DMS153 treated with DMSO at 0.1 percent for 48 hours (cell line): ENCODE measurements around the gene HS3ST6.
"Not testable (repeated sequence)": the region's sequence is repeated elsewhere in the genome, so short reads cannot be mapped to it uniquely, and the experiment has no call there.

Experiments used
- DNase-seq: peaks from one replicate; lab custom pipeline; 2025; ENCODE audit not compliant: unreplicated experiment; lab: John Stamatoyannopoulos, UW

HS3ST6 gene

DNA sequence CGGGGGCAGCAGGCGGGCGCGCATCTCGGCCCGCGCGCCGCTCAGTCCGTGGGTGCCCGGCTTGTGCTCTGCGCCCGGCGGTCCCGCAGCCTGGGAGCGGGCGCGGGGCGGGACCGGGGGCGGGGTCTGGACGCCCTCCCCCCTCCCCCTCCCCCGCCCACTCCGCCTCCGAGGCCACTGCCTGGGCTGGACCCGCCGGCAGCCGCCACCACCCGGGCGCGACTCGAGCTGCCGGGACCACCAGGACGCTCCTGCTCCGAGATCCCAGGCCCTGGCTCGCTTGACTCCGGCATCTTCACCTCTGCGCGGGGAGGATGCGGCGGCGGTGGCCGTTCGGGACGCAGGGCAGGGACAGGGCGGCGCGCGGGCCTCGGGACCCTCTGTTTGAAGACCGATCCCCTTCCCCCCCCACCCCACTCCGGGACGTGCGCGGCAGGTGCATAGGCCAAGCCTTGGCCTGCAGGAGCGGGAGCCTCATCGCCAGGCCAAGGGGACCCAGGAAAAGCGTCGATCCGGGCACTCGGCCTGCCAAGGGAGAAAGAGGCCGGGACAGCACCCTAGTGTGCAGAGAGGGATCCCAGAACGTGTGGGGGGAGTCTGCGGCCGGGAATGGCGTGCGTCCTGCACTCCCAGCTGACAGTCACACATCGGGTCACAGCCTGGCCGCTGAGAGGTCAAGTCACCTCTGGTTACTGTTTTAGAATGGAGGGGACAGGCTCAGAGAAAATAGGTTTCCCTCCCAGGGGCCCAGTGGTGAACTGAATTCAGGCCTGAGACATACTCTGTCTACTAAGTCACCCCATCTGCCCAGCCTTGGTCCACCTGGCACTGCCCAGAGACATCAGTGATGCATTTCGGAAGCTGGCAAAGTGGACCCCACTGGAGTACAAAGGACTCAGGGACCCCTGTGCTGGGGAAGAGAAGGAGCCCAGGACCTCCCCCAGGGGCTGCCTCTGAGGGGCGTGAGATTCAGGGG is at the start of gene HS3ST6:
Gene HS3ST6, minus strand, starts transcription at position 65 of the 976 bp plus-strand sequence. CDS start 92 bp downstream, outside the sequence.
- DNase-seq = no peak

DNA sequence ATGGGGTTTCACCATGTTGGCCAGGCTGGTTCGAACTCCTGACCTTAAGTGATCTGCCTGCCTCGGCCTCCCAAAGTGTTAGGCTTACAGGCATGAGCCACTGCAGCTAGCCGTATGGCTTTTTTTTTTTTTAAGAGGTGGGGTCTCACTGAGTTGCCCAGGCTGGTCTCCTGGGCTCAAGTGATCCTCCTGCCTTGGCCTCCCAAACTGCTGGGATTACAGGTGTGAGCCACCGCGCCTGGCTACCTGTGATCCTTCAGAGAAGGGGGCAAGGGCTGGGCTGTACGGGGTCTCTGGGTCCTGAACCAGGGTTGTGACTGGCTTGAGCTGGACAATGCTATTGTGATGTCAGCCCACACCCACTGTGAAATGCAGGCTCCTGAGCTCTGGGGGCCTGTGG is 48.2 kb upstream of the HS3ST6 start, which contains the start of gene RNF151:
Gene RNF151, plus strand, starts transcription at position 397 of the 400 bp plus-strand sequence. CDS start 26 bp downstream, outside the sequence.
- DNase-seq = no peak

DNA sequence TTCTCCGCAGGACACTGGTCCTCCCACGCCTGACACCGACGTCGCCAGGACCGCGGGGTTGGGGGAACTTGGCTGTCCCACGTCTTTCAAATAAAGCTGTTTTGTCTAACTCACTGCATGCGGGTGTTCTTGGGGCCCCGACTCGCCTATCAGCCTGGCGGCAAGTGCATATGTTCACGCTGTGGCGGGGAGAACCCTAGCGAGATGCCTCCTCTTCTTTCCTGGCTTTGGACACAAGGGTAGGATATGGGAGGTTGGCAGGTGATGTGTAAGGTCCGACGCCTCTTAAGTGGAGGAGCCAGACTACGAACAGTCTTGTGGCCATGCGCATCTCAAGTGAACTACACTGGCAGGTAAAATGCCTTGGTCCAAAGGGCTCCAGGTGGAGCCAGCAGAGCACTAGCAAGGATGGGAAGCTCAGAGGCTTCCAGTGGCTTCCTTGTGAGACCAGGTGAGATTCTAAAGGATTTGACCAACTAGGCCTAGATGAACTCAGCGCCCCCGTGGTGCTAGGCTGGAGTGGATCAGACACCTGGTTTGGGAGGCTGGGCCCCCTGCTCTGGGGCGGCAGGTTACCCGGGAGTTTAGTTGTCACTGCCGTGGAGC is 47.3 kb upstream of the HS3ST6 start:
- DNase-seq = no peak

DNA sequence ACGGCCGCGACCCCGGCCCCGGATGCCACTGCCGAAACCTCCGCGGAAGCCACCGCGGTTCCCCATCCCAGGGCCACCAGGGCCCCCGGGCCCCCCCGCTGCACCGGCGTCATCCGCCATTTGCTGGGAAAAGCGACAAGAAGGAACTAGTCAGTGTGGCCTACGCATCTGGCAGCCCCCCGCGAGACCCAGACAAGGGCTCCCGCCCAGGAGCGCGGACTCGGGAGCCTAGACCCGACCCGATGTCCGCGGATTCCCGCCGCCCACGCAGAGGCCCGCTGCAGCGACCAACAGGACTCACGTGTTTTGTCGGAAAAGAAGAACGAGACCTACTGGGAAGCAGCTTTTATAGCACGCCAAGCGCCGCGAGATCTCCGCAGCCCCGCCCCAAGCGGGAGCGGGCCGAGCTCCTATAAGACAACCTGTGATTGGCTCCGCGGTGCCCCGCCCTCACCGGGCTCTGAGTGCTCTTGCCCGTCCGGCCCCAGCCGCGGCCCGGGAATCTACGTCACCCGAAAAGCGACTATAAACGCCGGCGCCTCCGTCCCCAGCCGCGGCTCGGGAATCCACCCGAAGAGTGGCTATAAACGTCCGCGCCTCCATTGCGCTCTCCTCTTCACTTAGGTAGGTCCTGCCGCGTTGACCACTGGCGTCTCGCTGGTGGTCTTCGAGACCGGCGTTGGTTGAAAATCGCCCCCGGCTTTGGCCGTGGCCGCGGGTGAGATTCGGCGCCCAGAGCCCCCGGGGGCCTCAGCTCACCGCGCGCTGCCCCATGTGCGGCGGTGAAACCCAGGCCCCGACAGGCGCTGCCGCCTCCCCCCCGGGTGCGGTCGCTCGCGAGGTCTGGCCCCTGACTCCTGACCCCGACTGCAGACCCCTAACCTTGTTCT is 46.5 kb upstream of the HS3ST6 start, which contains the start of gene RPS2:
Gene RPS2, minus strand, starts transcription at position 321 of the 890 bp plus-strand sequence. Its CDS starts 201 bp downstream, at position 120.
- peak; percentile 96 for DNase-seq

DNA sequence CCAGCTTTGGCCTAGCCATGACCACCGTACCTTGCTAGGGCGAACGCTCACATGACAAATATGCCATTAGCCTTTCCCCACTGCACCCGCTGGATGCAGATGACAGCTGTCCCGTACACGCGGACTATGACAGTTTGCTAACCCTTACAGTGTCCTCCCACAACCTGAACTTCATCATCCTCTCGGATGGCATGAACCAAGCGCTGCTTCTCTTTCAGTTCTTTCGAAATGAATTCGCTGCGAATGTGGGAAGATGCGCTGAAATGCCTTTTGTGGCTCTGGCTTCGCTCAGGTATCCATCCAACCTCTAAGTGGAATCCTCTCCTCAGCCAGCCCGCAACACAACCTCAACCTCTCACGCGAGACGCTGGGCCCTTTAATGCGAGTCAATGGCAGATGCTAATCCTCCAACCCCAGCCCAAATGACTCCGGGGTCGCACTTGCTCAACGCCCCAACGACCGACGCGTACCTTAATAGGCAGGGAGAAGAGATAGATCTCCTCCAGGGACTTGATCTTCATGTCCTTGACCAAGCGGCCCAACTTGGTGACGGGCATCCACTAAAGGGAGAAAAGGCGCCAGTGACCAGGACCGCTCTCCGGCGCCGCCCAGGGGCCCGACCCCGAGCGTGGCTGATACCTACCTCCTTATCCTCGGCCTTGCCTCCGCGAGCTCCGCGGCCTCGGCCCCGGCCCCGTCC is 45.7 kb upstream of the HS3ST6 start:
- DNase-seq = no peak

DNA sequence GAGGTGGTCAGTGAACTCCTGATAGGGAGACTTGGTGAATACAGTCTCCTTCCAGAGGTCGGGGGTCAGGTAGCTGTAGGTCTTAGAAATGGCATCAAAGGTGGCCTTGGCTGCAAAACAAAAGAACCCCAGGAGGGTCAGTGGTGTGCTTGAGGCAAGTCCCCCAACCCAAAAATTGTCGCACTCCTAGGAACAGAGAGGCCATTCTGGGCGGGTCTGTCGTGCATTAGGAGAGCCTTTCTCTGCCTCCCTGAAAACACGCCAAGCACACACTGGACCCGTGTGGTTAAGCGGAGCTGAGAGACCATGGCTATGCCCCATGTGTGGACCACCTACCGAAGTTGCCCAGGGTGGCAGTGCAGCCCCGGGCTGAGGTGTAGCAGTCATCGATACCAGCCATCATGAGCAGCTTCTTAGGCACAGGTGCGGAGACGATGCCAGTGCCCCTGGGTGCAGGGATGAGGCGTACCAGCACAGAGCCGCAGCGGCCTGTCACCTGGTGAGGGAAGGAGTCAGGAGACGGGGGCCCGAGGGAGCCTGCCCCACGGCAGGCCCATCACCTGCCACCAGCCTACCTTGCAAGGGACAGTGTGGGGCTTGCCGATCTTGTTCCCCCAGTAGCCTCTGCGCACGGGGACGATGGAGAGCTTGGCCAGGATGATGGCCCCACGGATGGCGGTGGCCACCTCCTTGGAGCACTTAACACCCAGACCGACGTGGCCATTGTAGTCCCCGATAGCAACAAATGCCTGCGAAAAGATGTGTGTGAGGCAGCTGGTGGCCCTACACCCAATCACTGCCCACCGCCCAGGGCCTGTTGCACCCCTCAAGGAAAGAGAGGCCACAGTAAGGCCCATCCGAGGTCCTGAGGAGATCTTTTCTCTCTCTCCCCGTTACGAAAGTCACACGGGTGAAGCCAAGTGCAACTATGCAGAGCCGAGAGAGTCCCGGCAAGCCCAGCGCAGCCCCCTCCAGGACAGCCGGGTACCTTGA is 44.2 kb upstream of the HS3ST6 start:
- DNase-seq = not testable (repeated sequence)

DNA sequence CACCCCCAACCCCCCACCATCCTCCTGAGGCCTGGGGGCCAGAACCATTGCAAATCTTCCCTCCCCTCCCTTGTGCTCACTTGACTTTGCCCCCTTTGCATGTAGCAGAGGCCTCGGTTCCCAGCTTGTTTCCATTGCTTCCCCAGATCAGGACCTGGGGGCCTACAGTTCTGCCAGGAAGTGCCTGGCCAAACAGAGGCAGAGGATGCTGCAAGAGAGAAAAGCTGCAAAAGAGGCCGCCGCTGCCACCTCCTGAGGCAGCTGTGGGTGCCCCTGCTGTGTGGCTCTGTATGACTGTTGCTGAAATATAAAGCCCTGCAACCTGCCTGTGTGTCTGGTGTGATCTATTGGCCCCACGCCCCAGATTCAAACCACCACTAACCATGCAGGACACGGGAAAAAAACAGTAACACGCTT is 43.4 kb upstream of the HS3ST6 start:
- DNase-seq = no peak

DNA sequence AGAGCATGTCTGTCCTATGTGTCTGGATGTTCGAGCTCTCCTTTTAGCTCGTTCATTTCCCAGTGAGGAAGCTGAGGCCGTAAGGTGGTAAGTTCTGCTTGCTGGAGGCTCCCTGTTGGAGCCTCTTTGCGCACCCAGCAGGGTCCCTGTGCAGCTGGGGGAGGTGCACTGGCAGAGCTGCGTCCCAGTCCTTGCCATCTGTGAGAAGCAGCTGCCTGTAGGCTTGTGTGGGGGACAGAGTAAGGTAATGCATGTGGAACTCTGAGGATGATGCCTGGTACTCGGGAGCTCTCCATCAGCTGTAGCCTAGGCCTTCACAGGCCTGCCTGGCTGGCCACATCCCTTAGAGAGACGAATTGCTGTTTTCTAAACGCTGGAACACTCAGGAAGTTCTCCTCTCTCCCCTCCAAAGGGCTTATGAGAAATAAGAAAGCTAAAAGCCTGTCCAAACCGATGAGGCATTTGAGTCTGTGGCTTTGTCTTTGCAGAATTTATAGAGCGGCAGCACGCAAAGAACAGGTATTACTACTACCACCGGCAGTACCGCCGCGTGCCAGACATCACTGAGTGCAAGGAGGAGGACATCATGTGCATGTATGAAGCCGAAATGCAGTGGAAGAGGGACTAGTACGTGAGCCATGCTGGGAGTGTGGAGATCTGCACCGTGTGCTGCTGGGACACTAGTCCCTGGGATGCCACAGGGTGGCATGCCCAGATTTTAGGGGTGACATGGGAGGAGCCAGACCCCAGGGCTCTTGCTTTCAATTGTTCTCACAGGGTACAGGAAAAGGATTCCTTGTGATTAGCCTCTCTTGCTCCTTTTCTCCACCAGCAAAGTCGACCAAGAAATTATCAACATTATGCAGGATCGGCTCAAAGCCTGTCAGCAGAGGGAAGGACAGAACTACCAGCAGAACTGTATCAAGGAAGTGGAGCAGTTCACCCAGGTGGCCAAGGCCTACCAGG is 42.7 kb upstream of the HS3ST6 start:
- no peak for DNase-seq

DNA sequence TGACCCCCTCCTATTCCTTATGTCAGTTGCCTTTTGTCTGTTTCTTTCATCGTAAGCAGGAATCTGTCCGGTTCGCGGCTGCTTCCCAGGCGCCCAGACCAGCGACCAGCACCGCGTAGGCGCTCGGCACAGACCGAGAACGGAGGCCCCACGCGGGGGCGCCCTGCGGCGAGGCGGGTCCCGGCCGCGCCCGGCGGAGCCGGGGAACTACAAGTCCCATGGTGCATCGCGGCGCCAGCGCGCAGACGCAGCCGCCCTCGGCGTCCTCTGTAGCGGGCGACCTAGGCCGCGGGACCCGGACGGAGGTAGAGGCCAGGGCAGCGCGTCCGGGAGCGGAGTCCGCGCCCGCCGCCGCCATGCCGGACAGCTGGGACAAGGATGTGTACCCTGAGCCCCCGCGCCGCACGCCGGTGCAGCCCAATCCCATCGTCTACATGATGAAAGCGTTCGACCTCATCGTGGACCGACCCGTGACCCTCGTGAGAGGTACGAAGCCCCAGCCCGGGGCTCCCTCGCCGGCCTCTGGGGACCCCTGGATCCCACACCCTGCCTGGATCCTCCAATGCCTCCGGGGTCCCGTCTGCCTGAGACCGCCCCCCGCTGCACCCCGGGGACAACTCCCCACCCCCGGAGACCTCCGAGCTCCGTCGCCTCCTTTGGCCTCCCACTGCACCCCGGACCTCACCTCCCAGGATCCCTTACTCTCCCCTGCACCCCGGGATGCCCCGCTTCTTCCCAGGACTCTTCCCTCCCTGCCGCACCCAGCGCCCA is 41.2 kb upstream of the HS3ST6 start, which contains the start of gene NDUFB10:
Gene NDUFB10, plus strand, starts transcription at position 270 of the 771 bp plus-strand sequence. Its CDS starts 87 bp downstream, at position 357.
- peak; percentile 72 for DNase-seq

DNA sequence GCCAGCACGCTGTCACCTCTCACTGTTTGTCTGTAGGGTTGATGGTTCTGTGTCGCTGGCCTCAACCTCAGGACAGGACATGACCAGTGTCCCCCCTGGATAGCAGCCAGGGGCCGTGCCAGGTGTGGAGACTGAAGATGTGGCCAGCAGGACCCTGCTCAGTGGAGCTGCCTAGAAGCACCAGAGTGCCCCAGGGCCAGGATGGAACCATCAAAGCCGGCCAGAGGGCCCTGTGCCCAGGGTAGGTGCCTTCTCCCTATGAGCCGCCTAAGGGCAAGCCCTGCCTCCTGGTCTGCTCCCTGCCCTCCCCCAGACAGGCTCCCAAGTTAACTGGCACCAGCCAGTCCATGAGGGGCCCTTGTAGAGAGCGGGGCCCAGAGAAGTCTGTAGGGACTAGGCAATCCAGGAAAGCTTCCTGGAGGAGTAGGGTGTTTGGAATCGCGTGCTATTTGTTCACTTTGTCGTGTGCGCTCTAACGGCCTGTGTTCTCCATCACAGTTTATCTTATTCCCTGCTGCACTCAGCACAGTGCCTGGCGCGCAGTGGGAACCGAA is 40.6 kb upstream of the HS3ST6 start:
- no peak for DNase-seq

DNA sequence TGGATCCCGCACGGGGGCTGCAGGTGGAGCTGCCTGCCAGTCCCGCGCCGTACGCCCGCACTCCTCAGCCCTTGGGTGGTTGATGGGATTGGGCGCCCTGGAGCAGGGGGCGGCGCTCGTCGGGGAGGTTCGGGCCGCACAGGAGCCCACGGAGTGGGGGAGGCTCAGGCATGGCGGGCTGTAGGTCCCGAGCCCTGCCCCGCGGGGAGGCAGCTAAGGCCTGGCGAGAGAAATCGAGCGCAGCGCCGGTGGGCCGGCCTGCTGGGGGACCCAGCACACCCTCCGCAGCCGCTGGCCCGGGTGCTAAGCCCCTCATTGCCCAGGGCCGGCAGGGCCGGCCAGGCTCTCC is 39.9 kb upstream of the HS3ST6 start:
- not testable (repeated sequence) for DNase-seq

DNA sequence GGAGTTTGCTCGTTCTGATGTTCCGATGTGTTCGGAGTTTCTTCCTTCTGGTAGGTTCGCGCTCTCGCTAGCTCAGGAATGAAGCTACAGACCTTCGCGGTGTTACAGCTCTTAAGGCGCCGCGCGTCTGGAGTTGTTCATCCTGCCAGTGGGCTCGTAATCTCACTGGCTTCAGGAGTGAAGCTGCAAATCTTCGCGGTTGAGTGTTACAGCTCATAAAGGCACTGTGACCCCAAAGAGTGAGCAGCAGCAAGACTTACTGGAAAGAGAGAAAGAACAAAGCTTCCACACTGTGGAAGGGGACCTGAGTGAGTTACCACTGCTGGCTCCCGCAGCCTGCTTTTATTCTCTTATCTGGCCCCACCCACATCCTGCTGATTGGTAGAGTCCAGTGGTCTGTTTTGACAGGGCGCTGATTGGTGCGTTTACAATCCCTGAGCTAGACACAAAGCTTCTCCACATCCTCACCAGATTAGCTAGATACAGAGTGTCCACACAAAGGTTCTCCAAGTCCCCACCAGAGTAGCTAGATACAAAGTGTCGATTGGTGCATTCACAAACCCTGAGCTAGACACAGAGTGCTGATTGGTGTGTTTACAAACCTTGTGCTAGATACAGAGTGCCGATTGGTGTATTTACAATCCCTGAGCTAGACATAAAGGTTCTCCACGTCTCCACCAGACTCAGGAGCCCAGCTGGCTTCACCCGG is 39.4 kb upstream of the HS3ST6 start:
- DNase-seq = not testable (repeated sequence)

DNA sequence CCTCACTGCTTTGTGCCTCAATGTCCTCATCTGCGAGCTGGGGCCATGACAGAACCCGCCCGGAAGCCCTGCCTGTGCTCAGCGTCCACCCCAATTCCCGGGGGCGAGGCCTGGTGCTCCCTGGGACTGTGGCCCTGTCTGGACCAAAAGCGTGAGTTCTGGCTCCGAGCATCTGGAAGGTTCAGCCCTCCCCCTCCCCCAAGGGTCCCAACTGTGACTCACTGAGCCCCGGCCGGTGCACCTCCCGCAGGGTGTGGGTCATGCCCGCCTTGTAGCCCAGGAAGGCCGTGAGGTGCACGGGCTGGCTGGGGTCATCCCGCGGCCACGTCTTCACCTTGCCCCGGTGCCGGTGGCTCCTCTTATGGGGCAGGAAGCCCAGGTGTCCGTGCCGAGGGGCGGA is 35.5 kb upstream of the HS3ST6 start:
- DNase-seq = no peak

DNA sequence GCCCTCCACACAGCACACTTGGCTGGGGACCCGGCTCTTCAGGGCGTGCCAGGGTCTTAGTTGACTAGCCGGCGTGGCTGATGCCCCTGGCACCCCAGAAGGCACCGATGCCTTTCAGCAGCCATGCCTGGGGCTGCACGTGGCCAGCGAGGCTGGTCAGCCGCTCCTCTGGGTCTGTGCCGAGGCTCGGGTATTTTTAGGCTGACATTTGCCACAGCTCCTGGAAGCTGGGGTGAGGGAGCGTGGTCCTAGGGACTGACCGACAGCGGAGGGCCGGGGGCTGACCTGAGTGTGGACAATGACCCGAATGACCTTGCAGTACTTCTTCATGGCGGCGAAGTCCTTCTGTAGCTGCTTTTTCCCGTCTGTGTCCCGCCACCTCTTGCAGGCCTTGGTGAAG is 32.3 kb upstream of the HS3ST6 start:
- no peak for DNase-seq

DNA sequence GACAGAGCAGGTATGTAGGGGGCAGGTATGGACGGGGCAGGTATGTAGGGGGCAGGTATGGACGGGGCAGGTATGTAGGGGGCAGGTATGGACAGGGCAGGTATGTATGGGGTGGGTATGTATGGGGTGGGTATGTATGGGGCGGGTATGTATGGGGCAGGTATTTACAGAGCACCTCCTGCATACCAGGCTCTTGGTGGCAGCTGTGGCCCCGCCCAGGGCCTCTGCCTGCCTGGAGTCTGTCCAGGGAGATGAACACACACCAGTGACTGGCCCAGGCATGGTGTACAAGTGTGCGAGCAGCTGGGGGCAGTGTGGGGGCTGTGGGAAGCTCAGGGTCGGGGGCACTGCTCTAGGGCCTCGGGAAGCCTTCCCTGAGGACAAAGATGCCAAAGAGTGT is 31.8 kb upstream of the HS3ST6 start:
- no peak for DNase-seq

DNA sequence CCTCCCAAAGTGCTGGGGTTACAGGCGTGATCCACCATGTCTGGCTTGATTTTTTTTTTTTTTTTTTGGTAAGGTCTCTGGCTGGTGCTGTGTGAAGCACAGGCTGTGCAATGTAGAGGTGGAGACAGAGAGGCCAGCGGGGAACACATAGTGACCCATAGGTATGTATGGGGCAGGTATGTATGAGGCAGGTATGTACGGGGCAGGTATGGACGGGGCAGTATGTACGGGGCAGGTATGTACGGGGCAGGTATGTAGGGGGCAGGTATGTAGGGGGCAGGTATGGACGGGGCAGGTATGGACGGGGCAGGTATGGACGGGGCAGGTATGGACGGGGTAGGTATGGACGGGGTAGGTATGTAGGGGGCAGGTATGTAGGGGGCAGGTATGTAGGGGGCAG is 31.3 kb upstream of the HS3ST6 start:
- DNase-seq = no peak
